HG03439 (cell line): ENCODE measurements around the gene TBC1D3L.
"Not testable (repeated sequence)": the region's sequence is repeated elsewhere in the genome, so short reads cannot be mapped to it uniquely, and the experiment has no call there.

Source experiments
- ATAC-seq: cut with Tn5 transposase; IDR thresholded peaks from one replicate; pipeline ENCODE4 v1.9.1; 2021; ENCODE audit warnings: mild to moderate bottlenecking, moderate library complexity; ENCODE audit not compliant: unreplicated experiment

TBC1D3L gene

DNA sequence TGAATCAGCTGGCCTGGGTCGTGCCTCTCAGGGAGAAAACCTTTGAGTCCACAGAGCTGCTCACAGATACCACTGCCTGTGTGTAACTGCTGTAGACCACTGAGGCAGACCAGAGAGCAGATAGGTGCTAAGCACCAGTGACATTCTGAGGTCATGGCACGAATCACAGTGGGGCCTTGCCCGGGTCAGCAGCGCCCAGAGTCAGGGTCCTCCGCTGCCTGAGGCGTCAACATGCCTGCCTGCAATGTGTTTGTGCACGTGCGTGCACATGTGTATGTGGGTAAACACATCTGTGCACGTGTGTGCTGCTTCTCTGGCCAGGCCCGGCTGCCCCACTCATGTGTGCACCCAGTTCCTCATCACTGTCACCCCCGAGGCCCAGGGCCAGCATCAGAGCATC, at the start of gene TBC1D3L:
TSS of gene TBC1D3L (minus strand) at position 101 of the 400 bp plus-strand sequence. CDS start 1,540 bp downstream, outside the sequence.
- ATAC-seq: not testable (repeated sequence)

DNA sequence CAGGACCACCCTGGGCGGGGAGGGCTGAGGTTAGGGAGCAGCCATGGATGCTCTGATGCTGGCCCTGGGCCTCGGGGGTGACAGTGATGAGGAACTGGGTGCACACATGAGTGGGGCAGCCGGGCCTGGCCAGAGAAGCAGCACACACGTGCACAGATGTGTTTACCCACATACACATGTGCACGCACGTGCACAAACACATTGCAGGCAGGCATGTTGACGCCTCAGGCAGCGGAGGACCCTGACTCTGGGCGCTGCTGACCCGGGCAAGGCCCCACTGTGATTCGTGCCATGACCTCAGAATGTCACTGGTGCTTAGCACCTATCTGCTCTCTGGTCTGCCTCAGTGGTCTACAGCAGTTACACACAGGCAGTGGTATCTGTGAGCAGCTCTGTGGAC, 14.8 kb upstream of the TBC1D3L start, which contains the start of gene TBC1D3D:
TSS of gene TBC1D3D (plus strand) at position 301 of the 400 bp plus-strand sequence. CDS start 1,585 bp downstream, outside the sequence.
- not testable (repeated sequence) for ATAC-seq
